H9 (cell line): ENCODE data around the gene CDKN3. TPM values are rescaled to one million over a fixed set of nuclear protein-coding genes. Genes with fewer than 3 reads are reported as not detected.

Experiments
- DNase-seq: peaks from one replicate; pipeline ENCODE4 v3.0.0-alpha.2; 2017
- H2AFZ ChIP-seq: one replicate; pipeline ENCODE4 v1.6.1; 2013; ENCODE audit warnings: mild to moderate bottlenecking, low read length, control low read depth, moderate library complexity
- H2AK5ac ChIP-seq: 2 replicates; pipeline ENCODE4 v1.6.1; 2013; ENCODE audit warnings: low read length, control low read depth, mixed read lengths; ENCODE audit not compliant: insufficient read length
- H2BK120ac ChIP-seq: one replicate; pipeline ENCODE4 v1.6.1; 2013; ENCODE audit warnings: low read depth, mild to moderate bottlenecking, low read length, control low read depth, inconsistent platforms; ENCODE audit not compliant: poor library complexity, severe bottlenecking
- H2BK12ac ChIP-seq: 2 replicates; pipeline ENCODE4 v1.6.1; 2013; ENCODE audit warnings: low read length, control low read depth, mixed read lengths, low read depth; ENCODE audit not compliant: insufficient read length
- H2BK15ac ChIP-seq: 2 replicates; pipeline ENCODE4 v1.6.1; 2013; ENCODE audit warnings: low read depth, low read length, control low read depth
- H2BK20ac ChIP-seq: one replicate; pipeline ENCODE4 v1.6.1; 2013; ENCODE audit warnings: low read depth, mild to moderate bottlenecking, low read length, control low read depth, inconsistent platforms; ENCODE audit not compliant: poor library complexity, severe bottlenecking
- H2BK5ac ChIP-seq: 2 replicates; pipeline ENCODE4 v1.6.1; 2013; ENCODE audit warnings: low read length, control low read depth, mixed read lengths; ENCODE audit not compliant: insufficient read length
- H3K14ac ChIP-seq: 2 replicates; pipeline ENCODE4 v1.6.1; 2013; ENCODE audit warnings: low read length, control low read depth; ENCODE audit not compliant: insufficient read depth
- H3K18ac ChIP-seq: 2 replicates; pipeline ENCODE4 v1.6.1; 2013; ENCODE audit warnings: low read depth, mild to moderate bottlenecking, mixed read lengths, low read length, control low read depth; ENCODE audit not compliant: insufficient read length
- H3K23ac ChIP-seq: 2 replicates; pipeline ENCODE4 v1.6.1; 2013; ENCODE audit warnings: low read length, control low read depth, mixed read lengths, low read depth; ENCODE audit not compliant: insufficient read length
- H3K23me2 ChIP-seq: 2 replicates; pipeline ENCODE4 v1.6.1; 2013; ENCODE audit warnings: low read depth, mild to moderate bottlenecking, mixed read lengths, low read length, control low read depth; ENCODE audit not compliant: insufficient read length, poor library complexity, severe bottlenecking
- H3K27ac ChIP-seq: 2 replicates; pipeline ENCODE4 v1.5.1; 2013; ENCODE audit warnings: low read length, control low read depth, mixed read lengths, low read depth; ENCODE audit not compliant: insufficient read length
- H3K27me3 ChIP-seq: 2 replicates; pipeline ENCODE4 v1.6.1; 2013; ENCODE audit warnings: low read length, control low read depth, inconsistent platforms; ENCODE audit not compliant: insufficient read depth
- H3K4ac ChIP-seq: 2 replicates; pipeline ENCODE4 v1.6.1; 2013; ENCODE audit warnings: low read depth, mild to moderate bottlenecking, control low read depth, inconsistent platforms, low read length, moderate library complexity
- H3K4me1 ChIP-seq: 2 replicates; pipeline ENCODE4 v1.6.1; 2013; ENCODE audit warnings: low read length, control low read depth, inconsistent platforms; ENCODE audit not compliant: insufficient read depth
- H3K4me2 ChIP-seq: 2 replicates; pipeline ENCODE4 v1.6.1; 2013; ENCODE audit warnings: low read length, control low read depth, mixed read lengths; ENCODE audit not compliant: insufficient read length, insufficient read depth
- H3K56ac ChIP-seq: 2 replicates; pipeline ENCODE4 v1.6.1; 2013; ENCODE audit warnings: low read depth, mild to moderate bottlenecking, mixed read lengths, low read length, control low read depth; ENCODE audit not compliant: insufficient read length
- H3K79me1 ChIP-seq: 2 replicates; pipeline ENCODE4 v1.6.1; 2013; ENCODE audit warnings: low read depth, mild to moderate bottlenecking, moderate library complexity, low read length, control low read depth, inconsistent platforms; ENCODE audit not compliant: insufficient read depth, poor library complexity, severe bottlenecking
- H3K79me2 ChIP-seq: 2 replicates; pipeline ENCODE4 v1.6.1; 2013; ENCODE audit warnings: low read length, control low read depth, inconsistent platforms; ENCODE audit not compliant: insufficient read depth
- H3K9ac ChIP-seq: 2 replicates; pipeline ENCODE4 v1.6.1; 2013; ENCODE audit warnings: low read length, control low read depth, mixed read lengths; ENCODE audit not compliant: insufficient read length; ENCODE audit errors: extremely low read depth
- H3K9me3 ChIP-seq: one replicate; pipeline ENCODE4 v1.6.1; 2013; ENCODE audit warnings: low read depth, low read length, inconsistent platforms; ENCODE audit not compliant: control insufficient read depth
- H3T11ph ChIP-seq: one replicate; pipeline ENCODE4 v1.6.1; 2013; ENCODE audit warnings: mild to moderate bottlenecking, low read length, control low read depth, inconsistent platforms
- H4K20me1 ChIP-seq: one replicate; pipeline ENCODE4 v1.6.1; 2013; ENCODE audit not compliant: control insufficient read depth, insufficient read length, insufficient read depth
- H4K5ac ChIP-seq: 2 replicates; pipeline ENCODE4 v1.6.1; 2013; ENCODE audit warnings: low read depth, mild to moderate bottlenecking, mixed read lengths, low read length, control low read depth; ENCODE audit not compliant: insufficient read length
- H4K8ac ChIP-seq: replicated peaks from 2 replicates; pipeline ENCODE4 v1.6.1; 2013; ENCODE audit warnings: low read length, control low read depth, mixed read lengths, low read depth; ENCODE audit not compliant: insufficient read length
- H4K91ac ChIP-seq: 2 replicates; pipeline ENCODE4 v1.6.1; 2013; ENCODE audit warnings: low read depth, mild to moderate bottlenecking, moderate library complexity, mixed read lengths, low read length, control low read depth; ENCODE audit not compliant: insufficient read length
- H3K27ac Mint-ChIP-seq, 3 experiments: 2 replicates in 2 of 3; 3 replicates in 1 of 3; pipeline ENCODE4 v1.8.0; 2020 to 2021; ENCODE audit warnings: mixed read lengths in 3 of 3, mild to moderate bottlenecking in 1 of 3, moderate library complexity in 1 of 3
- H3K27me3 Mint-ChIP-seq: 2 replicates; pipeline ENCODE4 v1.8.0; 2021; ENCODE audit warnings: low read depth, mild to moderate bottlenecking, moderate library complexity, mixed read lengths
- H3K36me3 Mint-ChIP-seq, 3 experiments: 2 replicates in 2 of 3; 3 replicates in 1 of 3; pipeline ENCODE4 v1.8.0; 2020 to 2021; ENCODE audit warnings: low read depth in 3 of 3, mixed read lengths in 3 of 3; ENCODE audit not compliant: insufficient read depth in 1 of 3
- H3K4me1 Mint-ChIP-seq, 2 experiments: 2 replicates each; pipeline ENCODE4 v1.8.0; 2020; ENCODE audit warnings: mixed read lengths in 2 of 2
- H3K4me3 Mint-ChIP-seq, 2 experiments: 2 replicates in 1 of 2; 3 replicates in 1 of 2; pipeline ENCODE4 v1.8.0; 2020 to 2021; ENCODE audit warnings: mild to moderate bottlenecking in 2 of 2, mixed read lengths in 2 of 2, moderate library complexity in 1 of 2
- H3K9me3 Mint-ChIP-seq, 2 experiments: 2 replicates in 1 of 2; 3 replicates in 1 of 2; pipeline ENCODE4 v1.8.0; 2020; ENCODE audit warnings: mild to moderate bottlenecking in 2 of 2, mixed read lengths in 2 of 2, moderate library complexity in 1 of 2
- CTCF ChIP-seq: fragments of 200-600 bp; sonication (generic); conservative IDR thresholded peaks from 3 replicates; pipeline ENCODE4 v1.8.0; 2021; ENCODE audit warnings: antibody characterized with exemption, mild to moderate bottlenecking
- WGBS: extraction: QIAGEN DNeasy Blood & Tissue Kit; methylation state at CpG from one replicate; pipeline ENCODE4 v1.1.7; 2013; ENCODE audit warnings: missing lambda C conversion rate, low lambda C conversion rate, mixed read lengths; ENCODE audit not compliant: insufficient read length; ENCODE audit errors: extremely low coverage; 5-methylcytosine and 5-hydroxymethylcytosine counted together
- total RNA-seq: library from RNA; stranded (reverse); gene quantifications from 2 replicates; pipeline ENCODE4 v1.2.1, GENCODE V29; 2021

Gene CDKN3
- total RNA-seq, 1 experiment from 2014 or later, result 45.9 TPM

- Histone ChIP-seq H3K27me3 (no peaks in the 10 kb centered on the region), H3K9me3 (no peaks in the 10 kb centered on the region), H3K4me2 (no peak overlapping the region), H2BK120ac (no peak overlapping the region), H3K4me1 (no peaks in the 10 kb centered on the region), H3K23me2 (no peaks in the 10 kb centered on the region), H2BK15ac (no peak overlapping the region), H3K4ac (no peak overlapping the region), H2BK12ac (no peak overlapping the region), H2AFZ (no peak overlapping the region), H3T11ph (no peak overlapping the region), H3K9ac (no peak overlapping the region), H2BK20ac (no peak overlapping the region), H3K27ac (no peak overlapping the region), H3K56ac (no peak overlapping the region), H3K79me1 (no peaks in the 10 kb centered on the region), H4K5ac (no peak overlapping the region), H4K8ac (no peak overlapping the region), H3K18ac (no peak overlapping the region), H3K14ac (no peak overlapping the region), H4K20me1 (no peaks in the 10 kb centered on the region), H2BK5ac (no peak overlapping the region), H3K23ac (no peak overlapping the region), H3K79me2 (peaks cover 4% of the 10 kb centered on the region; the same call in 1 of the 2 replicates), H2AK5ac (no peak overlapping the region), H4K91ac (no peak overlapping the region)
- H3K27me3 Mint-ChIP-seq, result no peaks in the 10 kb centered on the region
- no peaks in the 10 kb centered on the region for H3K9me3 Mint-ChIP-seq
- peaks cover 24 to 57% (median 55%) of the 10 kb centered on the region in 3 experiments; a peak in 6 of 7 replicates for H3K36me3 Mint-ChIP-seq
- peak overlapping the region in 1 of 3 experiments; percentile 17; a peak in 1 of 7 replicates for H3K27ac Mint-ChIP-seq
- H3K4me3 Mint-ChIP-seq, result no peak overlapping the region
- H3K4me1 Mint-ChIP-seq, result peaks cover 7 to 8% of the 10 kb centered on the region in 2 experiments
- no CpG with 5 or more reads among the region's 3 CpGs for WGBS
- DNase-seq, result no peak
- no peak for TF ChIP-seq CTCF
Observed at GRCh38 chr14:54427871-54428270, 31.1 kb downstream of the CDKN3 start.
